Esophagus squamous epithelium (tissue), 5 donors: ENCODE data around the gene TTLL3. TPM values are rescaled to one million over a fixed set of nuclear protein-coding genes. Genes with fewer than 3 reads are reported as not detected.
"Not testable (repeated sequence)": the region's sequence is repeated elsewhere in the genome, so short reads cannot be mapped to it uniquely, and the experiment has no call there.

Experiments used
- DNase-seq: peaks from one replicate; lab custom pipeline; 2025; lab: John Stamatoyannopoulos, UW
- H3K27ac ChIP-seq, 4 donors: fragments of 200-600 bp; sonication (generic); one replicate each; pipeline ENCODE4 v1.5.1; 2016 to 2019; ENCODE audit warnings: mild to moderate bottlenecking in 1 of 4
- H3K27me3 ChIP-seq, 4 donors: fragments of 200-600 bp; sonication (generic); 1 replicate in 3 of 4; 2 replicates in 1 of 4; pipeline versions ENCODE4 v1.5.1 to v1.6.0; 2017 to 2021; ENCODE audit warnings: antibody characterized with exemption in 1 of 4
- H3K36me3 ChIP-seq, 3 donors: fragments of 200-600 bp; sonication (generic); one replicate each; pipeline ENCODE4 v1.5.1; 2016 to 2019
- H3K4me1 ChIP-seq, 3 donors: fragments of 200-600 bp; sonication (generic); one replicate each; pipeline ENCODE4 v1.5.1; 2017 to 2019
- H3K4me3 ChIP-seq, 4 donors: fragments of 200-600 bp; sonication (generic); 1 replicate in 3 of 4; 2 replicates in 1 of 4; pipeline ENCODE4 v1.5.1; 2016 to 2019; ENCODE audit warnings: mild to moderate bottlenecking in 2 of 4, moderate library complexity in 1 of 4
- H3K9me3 ChIP-seq, 3 donors: fragments of 200-600 bp; sonication (generic); one replicate each; pipeline ENCODE4 v1.5.1; 2016 to 2019
- POLR2A ChIP-seq, 4 donors: fragments of 450-650 bp; IDR thresholded peaks; one replicate each; pipeline ENCODE4 v1.6.1; 2017; ENCODE audit warnings: antibody characterized with exemption in 4 of 4, mild to moderate bottlenecking in 4 of 4, moderate library complexity in 3 of 4
- WGBS, 2 donors: methylation state at CpG; one replicate each; pipeline ENCODE4 v1.1.5; 2018; 5-methylcytosine and 5-hydroxymethylcytosine counted together
- intact Hi-C: fragments of 100-400 bp; cut with DNase I; formaldehyde crosslinking; loops from one replicate; pipeline ENCODE4 v1.15.0; 2022
- total RNA-seq, 4 donors: library from RNA; depleted of rRNA; stranded (reverse); fragments of >200 nt; gene quantifications; one replicate each; pipeline ENCODE4 v1.1.0, GENCODE V29; 2016
- TF ChIP-seq, protein P1 (sequence below), 6 experiments: fragments of 450-650 bp in 4 of 6; fragments of 200-600 bp in 2 of 6; sonication (generic) in 2 of 6; IDR thresholded peaks; one replicate each; pipeline ENCODE4 v1.5.1; 2016 to 2019; ENCODE audit warnings: antibody characterized with exemption in 6 of 6, mild to moderate bottlenecking in 4 of 6, moderate library complexity in 4 of 6
- donor health status: DM: yes; HTN: yes; CAD: no.

The TTLL3 gene
- total RNA-seq, 4 donors from 2014 or later, result 7.6 to 29.2 (median 10.2) TPM

- TF ChIP-seq POLR2A (IDR thresholded peaks at IDR 0.05), result no peak
- TF ChIP-seq, protein P1, sequence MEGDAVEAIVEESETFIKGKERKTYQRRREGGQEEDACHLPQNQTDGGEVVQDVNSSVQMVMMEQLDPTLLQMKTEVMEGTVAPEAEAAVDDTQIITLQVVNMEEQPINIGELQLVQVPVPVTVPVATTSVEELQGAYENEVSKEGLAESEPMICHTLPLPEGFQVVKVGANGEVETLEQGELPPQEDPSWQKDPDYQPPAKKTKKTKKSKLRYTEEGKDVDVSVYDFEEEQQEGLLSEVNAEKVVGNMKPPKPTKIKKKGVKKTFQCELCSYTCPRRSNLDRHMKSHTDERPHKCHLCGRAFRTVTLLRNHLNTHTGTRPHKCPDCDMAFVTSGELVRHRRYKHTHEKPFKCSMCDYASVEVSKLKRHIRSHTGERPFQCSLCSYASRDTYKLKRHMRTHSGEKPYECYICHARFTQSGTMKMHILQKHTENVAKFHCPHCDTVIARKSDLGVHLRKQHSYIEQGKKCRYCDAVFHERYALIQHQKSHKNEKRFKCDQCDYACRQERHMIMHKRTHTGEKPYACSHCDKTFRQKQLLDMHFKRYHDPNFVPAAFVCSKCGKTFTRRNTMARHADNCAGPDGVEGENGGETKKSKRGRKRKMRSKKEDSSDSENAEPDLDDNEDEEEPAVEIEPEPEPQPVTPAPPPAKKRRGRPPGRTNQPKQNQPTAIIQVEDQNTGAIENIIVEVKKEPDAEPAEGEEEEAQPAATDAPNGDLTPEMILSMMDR (IDR thresholded peaks at IDR 0.05), result no peak
- H3K4me3 ChIP-seq, result no peak overlapping the region
- no peaks in the 10 kb centered on the region for H3K27me3 ChIP-seq
- H3K27ac ChIP-seq, result no peak overlapping the region
- 90 to 93% methylated on average over 6 of the region's 6 CpGs for WGBS, 2 donors
- DNase-seq, result no peak
- H3K4me1 ChIP-seq, result peaks cover 0 to 13% (median 0%) of the 10 kb centered on the region in 3 donors
- H3K36me3 ChIP-seq, result no peaks in the 10 kb centered on the region
- intact Hi-C loops, result no loop called here
- H3K9me3 ChIP-seq, result no peaks in the 10 kb centered on the region
Measured at GRCh38 chr3:9852528-9852927, 42.5 kb downstream of the TTLL3 start.

- 74 to 86% methylated on average over 10 to 11 of the region's 11 CpGs for WGBS, 2 donors
- DNase-seq, H3K27me3 ChIP-seq, H3K9me3 ChIP-seq, H3K36me3 ChIP-seq, H3K27ac ChIP-seq, H3K4me3 ChIP-seq, intact Hi-C loops: not testable (repeated sequence)
- H3K4me1 ChIP-seq, result peaks cover 0 to 13% (median 0%) of the 10 kb centered on the region in 3 donors
Measured at GRCh38 chr3:9854291-9854940, 44.4 kb downstream of the TTLL3 start.

DNA sequence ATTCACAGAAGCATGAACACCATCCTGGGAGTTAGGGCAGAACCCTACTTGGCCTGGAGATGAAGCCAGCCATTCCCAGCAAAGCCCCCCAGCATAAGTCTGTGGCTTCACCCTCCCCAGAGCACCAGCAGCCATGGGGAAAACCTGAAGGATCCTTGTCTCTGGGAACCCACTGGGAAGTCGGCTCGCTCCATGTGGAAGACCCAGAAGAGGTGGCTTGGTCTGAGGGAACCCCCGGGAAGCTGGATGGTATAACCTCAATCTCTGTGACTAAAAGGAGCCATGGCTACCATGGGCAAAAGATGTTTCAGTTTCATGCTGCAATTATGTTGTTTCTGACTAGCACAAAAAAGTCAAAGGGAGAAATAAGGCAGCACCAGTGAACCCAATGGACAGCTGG lies 45.5 kb downstream of the TTLL3 start:
- 100% methylated on average over 1 of the region's 3 CpGs; no CpG with 5 or more reads in 1 of the 2 donors for WGBS, 2 donors
- H3K9me3 ChIP-seq, result no peaks in the 10 kb centered on the region
- no peak for DNase-seq
- no peak for TF ChIP-seq POLR2A (IDR thresholded peaks at IDR 0.05)
- TF ChIP-seq, protein P1 (IDR thresholded peaks at IDR 0.05), result no peak
- intact Hi-C loops, result no loop called here
- H3K4me3 ChIP-seq, result no peak overlapping the region
- no peak overlapping the region for H3K27ac ChIP-seq
- H3K4me1 ChIP-seq, result peaks cover 0 to 13% (median 0%) of the 10 kb centered on the region in 3 donors
- H3K36me3 ChIP-seq, result no peaks in the 10 kb centered on the region
- no peaks in the 10 kb centered on the region for H3K27me3 ChIP-seq

DNA sequence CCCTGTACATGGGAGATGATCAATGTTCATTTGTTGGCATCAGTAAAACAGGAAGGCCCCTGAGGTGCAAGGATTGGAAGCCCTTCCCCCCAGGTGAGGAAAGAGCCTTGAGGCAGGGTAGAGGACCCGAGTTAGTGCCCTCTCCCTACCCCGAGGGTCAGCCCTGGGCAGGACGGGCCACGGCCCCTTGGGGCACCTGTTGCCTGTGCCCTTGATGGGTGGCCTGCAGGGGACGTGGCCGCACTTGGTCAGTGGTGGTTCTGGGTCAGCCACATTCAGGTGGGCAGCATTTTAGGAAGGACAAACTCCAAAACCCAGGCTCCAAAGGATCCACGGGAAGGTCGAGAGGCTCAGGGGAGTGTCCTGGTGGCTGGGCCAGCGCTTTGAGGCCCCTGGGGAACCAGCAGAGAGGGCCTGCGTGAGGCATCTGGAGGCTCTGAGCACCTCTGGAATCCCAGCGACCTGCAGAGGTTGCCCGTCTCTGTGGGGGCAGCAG lies 49.5 kb downstream of the TTLL3 start:
- no peak for TF ChIP-seq POLR2A (IDR thresholded peaks at IDR 0.05)
- TF ChIP-seq, protein P1 (IDR thresholded peaks at IDR 0.05), result no peak
- peaks cover 0 to 20% (median 0%) of the 10 kb centered on the region in 4 donors for H3K27me3 ChIP-seq
- H3K9me3 ChIP-seq, result no peaks in the 10 kb centered on the region
- no peak for DNase-seq
- H3K27ac ChIP-seq, result no peak overlapping the region
- H3K36me3 ChIP-seq, result no peaks in the 10 kb centered on the region
- intact Hi-C loops, result no loop called here
- peaks cover 10 to 25% (median 14%) of the 10 kb centered on the region in 3 donors for H3K4me1 ChIP-seq
- 93% methylated on average over 3 of the region's 12 CpGs; no CpG with 5 or more reads in 1 of the 2 donors for WGBS, 2 donors
- no peak overlapping the region for H3K4me3 ChIP-seq

- H3K9me3 ChIP-seq, result no peaks in the 10 kb centered on the region
- WGBS, 2 donors, result 82 to 100% methylated on average over 1 to 2 of the region's 4 CpGs
- H3K27me3 ChIP-seq, result peaks cover 0 to 20% (median 0%) of the 10 kb centered on the region in 4 donors
- TF ChIP-seq, protein P1 (IDR thresholded peaks at IDR 0.05), result no peak
- no peak for TF ChIP-seq POLR2A (IDR thresholded peaks at IDR 0.05)
- no peaks in the 10 kb centered on the region for H3K36me3 ChIP-seq
- intact Hi-C loops, result no loop called here
- DNase-seq, result no peak
- no peak overlapping the region for H3K4me3 ChIP-seq
- no peak overlapping the region for H3K27ac ChIP-seq
- H3K4me1 ChIP-seq, result peaks cover 10 to 34% (median 14%) of the 10 kb centered on the region in 3 donors
Measured at GRCh38 chr3:9861201-9861600, 51.1 kb downstream of the TTLL3 start.
